NCI-H128 (cell line): ENCODE measurements around the gene APLP2.
"Not testable (repeated sequence)": the region's sequence is repeated elsewhere in the genome, so short reads cannot be mapped to it uniquely, and the experiment has no call there.

Experiments used
- DNase-seq: peaks from one replicate; lab custom pipeline; 2025; ENCODE audit not compliant: unreplicated experiment; lab: John Stamatoyannopoulos, UW

APLP2 gene

DNA sequence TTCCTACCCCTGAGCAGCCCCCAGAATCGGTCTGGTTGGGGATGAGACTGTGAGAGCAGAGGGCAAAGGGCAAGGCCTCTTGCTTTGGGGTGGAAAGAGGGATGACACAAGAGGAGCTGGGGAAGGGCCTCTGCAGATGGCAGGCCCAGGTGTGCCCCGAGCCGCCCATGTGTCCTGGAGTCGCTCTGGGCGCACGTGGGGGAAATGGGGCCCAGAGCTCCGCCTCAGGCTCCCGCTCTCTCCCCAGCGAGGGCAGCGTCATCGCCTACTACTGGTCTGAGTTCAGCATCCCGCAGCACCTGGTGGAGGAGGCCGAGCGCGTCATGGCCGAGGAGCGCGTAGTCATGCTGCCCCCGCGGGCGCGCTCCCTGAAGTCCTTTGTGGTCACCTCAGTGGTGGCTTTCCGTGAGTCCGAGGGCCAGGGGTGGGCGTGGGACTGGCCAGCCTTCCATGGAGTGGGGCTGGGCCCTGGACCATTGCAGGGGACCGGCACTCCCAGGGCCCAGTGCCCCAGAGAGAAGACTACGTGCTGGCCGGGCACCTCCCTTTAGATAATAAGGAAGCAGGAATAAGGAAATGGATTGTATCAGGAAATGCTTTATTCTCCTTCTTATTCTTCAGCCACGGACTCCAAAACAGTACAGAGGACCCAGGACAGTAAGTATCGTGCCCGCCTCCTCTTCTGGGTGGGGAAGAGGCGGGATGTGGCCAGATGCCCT lies 120.0 kb downstream of the APLP2 start:
- DNase-seq: no peak

DNA sequence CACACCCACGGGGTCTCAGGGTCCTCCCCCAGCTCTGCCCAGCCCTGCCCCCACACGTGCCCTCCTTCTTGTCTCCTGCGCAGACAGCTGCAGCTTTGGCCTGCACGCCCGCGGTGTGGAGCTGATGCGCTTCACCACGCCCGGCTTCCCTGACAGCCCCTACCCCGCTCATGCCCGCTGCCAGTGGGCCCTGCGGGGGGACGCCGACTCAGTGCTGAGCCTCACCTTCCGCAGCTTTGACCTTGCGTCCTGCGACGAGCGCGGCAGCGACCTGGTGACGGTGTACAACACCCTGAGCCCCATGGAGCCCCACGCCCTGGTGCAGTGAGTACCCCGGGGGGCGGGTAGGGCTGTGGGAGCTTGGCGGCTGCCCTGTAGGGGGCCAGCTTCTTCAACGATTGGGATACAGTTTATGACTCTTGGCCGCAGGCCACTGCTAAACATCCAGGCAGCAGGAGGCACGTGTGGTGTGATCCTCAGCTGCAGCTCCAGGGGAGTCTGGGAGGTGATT lies 120.7 kb downstream of the APLP2 start:
- no peak for DNase-seq

GRCh38 chr11:130191896-130192295 lies 122.2 kb downstream of the APLP2 start:
- DNase-seq: no peak

DNA sequence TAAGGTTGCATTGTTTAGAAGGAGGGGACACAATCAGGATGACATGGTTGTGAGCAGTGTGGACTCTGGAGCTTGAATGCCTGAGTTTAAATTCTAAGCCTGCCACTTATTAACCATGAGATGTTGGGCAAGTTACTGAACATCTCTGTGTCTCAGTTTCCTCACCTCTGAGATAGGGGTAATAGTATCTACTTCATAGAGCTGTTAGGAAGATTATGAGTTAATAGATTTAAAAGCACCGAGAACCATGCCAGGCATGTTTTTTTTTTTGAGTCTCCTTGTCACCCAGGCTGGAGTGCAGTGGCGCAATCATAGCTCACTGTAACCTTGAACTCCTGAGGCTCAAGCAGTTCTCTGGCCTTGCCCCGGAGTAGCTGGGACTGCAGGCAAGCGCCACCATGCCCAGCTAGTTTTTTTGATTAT lies 123.2 kb downstream of the APLP2 start:
- no peak for DNase-seq

GRCh38 chr11:130193551-130193950 lies 123.9 kb downstream of the APLP2 start:
- DNase-seq: not testable (repeated sequence)
